Measurements from ENCODE around the gene IER3IP1.
"Not testable (repeated sequence)": the region's sequence is repeated elsewhere in the genome, so short reads cannot be mapped to it uniquely, and the experiment has no call there.

IER3IP1 gene

GRCh38 chr18:47158404-47158803 lies 17.8 kb downstream of the IER3IP1 start:
- DNase-seq (ENCODE audit: low spot score) = not testable (repeated sequence)

- DNase-seq (ENCODE audit: low spot score) = no peak
These were observed 24.7 kb downstream of the IER3IP1 start for GRCh38 chr18:47151439-47151838.

- DNase-seq (ENCODE audit: low spot score) = no peak
These were observed 25.3 kb downstream of the IER3IP1 start for GRCh38 chr18:47150824-47151366.

- peak; percentile 69 for DNase-seq (ENCODE audit: low spot score)
These were observed 25.9 kb downstream of the IER3IP1 start, which contains the start of gene HDHD2 for GRCh38 chr18:47150029-47150823. TSS of gene HDHD2 (minus strand) at chr18:47150500. CDS start at chr18:47136439, 14,061 bp downstream.

- no peak for DNase-seq (ENCODE audit: low spot score)
These were observed 26.6 kb downstream of the IER3IP1 start for GRCh38 chr18:47149457-47150028.

GRCh38 chr18:47146206-47146605 lies 30.0 kb downstream of the IER3IP1 start:
- no peak for DNase-seq (ENCODE audit: low spot score)

- DNase-seq (ENCODE audit: low spot score) = no peak
These were observed 32.2 kb downstream of the IER3IP1 start for GRCh38 chr18:47143899-47144485.

GRCh38 chr18:47143153-47143552 lies 33.0 kb downstream of the IER3IP1 start:
- DNase-seq (ENCODE audit: low spot score) = no peak

GRCh38 chr18:47141289-47141688 lies 34.9 kb downstream of the IER3IP1 start:
- no peak for DNase-seq (ENCODE audit: low spot score)

- no peak for DNase-seq (ENCODE audit: low spot score)
These were observed 55.0 kb downstream of the IER3IP1 start for GRCh38 chr18:47121146-47121545.

GRCh38 chr18:47120428-47120827 lies 55.7 kb downstream of the IER3IP1 start:
- DNase-seq (ENCODE audit: low spot score) = no peak

GRCh38 chr18:47118981-47119380 lies 57.2 kb downstream of the IER3IP1 start:
- DNase-seq (ENCODE audit: low spot score) = no peak

- DNase-seq (ENCODE audit: low spot score) = no peak
These were observed 61.0 kb downstream of the IER3IP1 start for GRCh38 chr18:47115205-47115604.

GRCh38 chr18:47113796-47114540 lies 62.2 kb downstream of the IER3IP1 start:
- DNase-seq (ENCODE audit: low spot score) = no peak

GRCh38 chr18:47110492-47111274 lies 65.5 kb downstream of the IER3IP1 start:
- DNase-seq (ENCODE audit: low spot score) = no peak

- DNase-seq (ENCODE audit: low spot score) = no peak
These were observed 66.4 kb downstream of the IER3IP1 start for GRCh38 chr18:47109720-47110119.

- no peak for DNase-seq (ENCODE audit: low spot score)
These were observed 67.2 kb downstream of the IER3IP1 start for GRCh38 chr18:47108998-47109405.

- DNase-seq (ENCODE audit: low spot score) = no peak
These were observed 67.8 kb downstream of the IER3IP1 start for GRCh38 chr18:47108373-47108772.
